Naive B cell (primary cell): ENCODE measurements around the gene FEM1C. TPM values are rescaled to one million over a fixed set of nuclear protein-coding genes. Genes with fewer than 3 reads are reported as not detected.

Experiments used
- ATAC-seq, 2 donors: fragments of 150-1000 bp; cut with Tn5 transposase; 2 replicates each; pipeline ENCODE4 v1.10.0; 2021; ENCODE audit warnings: low read depth in 2 of 2, mild to moderate bottlenecking in 2 of 2, moderate library complexity in 2 of 2
- DNase-seq: peaks from one replicate; pipeline ENCODE4 v3.0.0; 2022
- H3K27ac Mint-ChIP-seq, 6 donors: one replicate each; pipeline ENCODE4 v1.8.0; 2020 to 2022; ENCODE audit warnings: mild to moderate bottlenecking in 6 of 6, mixed read lengths in 6 of 6, moderate library complexity in 5 of 6, inconsistent platforms in 2 of 6
- H3K27me3 Mint-ChIP-seq, 3 donors: one replicate each; pipeline ENCODE4 v1.8.0; 2021 to 2022; ENCODE audit warnings: mixed read lengths in 3 of 3, mild to moderate bottlenecking in 1 of 3
- H3K36me3 Mint-ChIP-seq, 2 donors: one replicate each; pipeline ENCODE4 v1.8.0; 2020 to 2022; ENCODE audit warnings: mixed read lengths in 2 of 2, inconsistent platforms in 1 of 2, mild to moderate bottlenecking in 1 of 2
- H3K4me1 Mint-ChIP-seq, 3 donors: one replicate each; pipeline ENCODE4 v1.8.0; 2020 to 2022; ENCODE audit warnings: mixed read lengths in 3 of 3, inconsistent platforms in 1 of 3, mild to moderate bottlenecking in 1 of 3, moderate library complexity in 1 of 3
- H3K4me3 Mint-ChIP-seq, 8 donors: one replicate each; pipeline ENCODE4 v1.8.0; 2020 to 2022; ENCODE audit warnings: mild to moderate bottlenecking in 8 of 8, mixed read lengths in 8 of 8, moderate library complexity in 8 of 8, inconsistent platforms in 2 of 8
- H3K9me3 Mint-ChIP-seq, 7 donors: one replicate each; pipeline ENCODE4 v1.8.0; 2020 to 2022; ENCODE audit warnings: mixed read lengths in 7 of 7, mild to moderate bottlenecking in 5 of 7, inconsistent platforms in 2 of 7, moderate library complexity in 1 of 7
- polyA plus RNA-seq, 6 donors: library from polyadenylated mRNA; unstranded; fragments of 300-500 nt; fragmentation: Illumina TruSeq; gene quantifications; one replicate each; pipeline ENCODE4 v1.2.3, GENCODE V29; 2021; ENCODE audit warnings: low read depth in 6 of 6

Gene FEM1C
- polyA plus RNA-seq, 6 donors from 2014 or later: 1.2 to 2.7 (median 1.6) TPM; not detected in 1

DNA sequence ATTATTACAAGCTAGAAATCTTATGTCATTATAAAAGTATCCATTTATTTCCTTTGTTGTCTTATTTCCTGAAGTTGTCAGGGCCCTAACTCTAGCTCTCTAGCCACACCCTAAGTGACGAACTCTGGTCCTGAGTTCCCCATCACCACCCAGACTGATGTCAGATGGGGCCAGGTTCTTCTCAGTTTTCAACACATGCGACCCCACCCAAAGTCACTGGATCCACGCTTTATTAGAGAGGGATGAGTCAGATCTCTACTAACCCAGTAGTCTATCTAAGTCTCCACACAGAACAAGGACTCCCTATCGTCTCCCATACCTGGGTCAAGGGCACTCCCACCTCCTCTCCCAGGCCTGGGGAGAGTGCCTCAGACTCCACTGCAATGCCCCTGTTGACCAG is 6.8 kb upstream of the FEM1C start:
- peak overlapping the region in 1 of 6 donors; percentile 40 for H3K27ac Mint-ChIP-seq
- H3K9me3 Mint-ChIP-seq: peaks cover 0 to 7% (median under 1%) of the 10 kb centered on the region in 7 donors
- H3K36me3 Mint-ChIP-seq: peaks cover 0 to under 1% of the 10 kb centered on the region in 2 donors
- ATAC-seq (no peak), DNase-seq (no peak)
- H3K27me3 Mint-ChIP-seq: peaks cover 8 to 24% (median 20%) of the 10 kb centered on the region in 3 donors
- H3K4me3 Mint-ChIP-seq: peak overlapping the region in 2 of 8 donors; percentile 38 to 60
- H3K4me1 Mint-ChIP-seq: no peaks in the 10 kb centered on the region

DNA sequence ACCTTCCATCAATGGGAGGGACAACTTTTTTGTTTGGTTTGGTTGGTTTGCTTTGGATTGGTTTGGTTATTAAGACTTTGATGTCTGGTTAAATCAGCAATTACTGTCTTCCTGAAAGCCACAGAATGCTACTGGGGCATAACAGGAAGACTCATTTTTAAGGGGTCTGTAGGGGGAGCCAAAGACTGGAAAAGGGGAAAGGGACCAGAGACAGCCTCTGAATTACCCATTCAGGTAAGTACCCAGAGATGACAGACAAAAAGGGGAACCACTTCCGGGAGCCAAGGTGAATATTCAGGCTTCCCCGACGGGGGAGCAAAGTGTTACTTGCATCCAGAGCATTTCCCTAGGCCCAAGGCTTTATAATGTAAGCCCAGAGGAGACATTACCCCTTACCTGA is 4.6 kb upstream of the FEM1C start:
- peaks cover 0 to 8% (median 7%) of the 10 kb centered on the region in 3 donors for H3K4me1 Mint-ChIP-seq
- H3K36me3 Mint-ChIP-seq: peaks cover 5 to 10% of the 10 kb centered on the region in 2 donors
- H3K27ac Mint-ChIP-seq: peak overlapping the region in 1 of 6 donors; percentile 79

DNA sequence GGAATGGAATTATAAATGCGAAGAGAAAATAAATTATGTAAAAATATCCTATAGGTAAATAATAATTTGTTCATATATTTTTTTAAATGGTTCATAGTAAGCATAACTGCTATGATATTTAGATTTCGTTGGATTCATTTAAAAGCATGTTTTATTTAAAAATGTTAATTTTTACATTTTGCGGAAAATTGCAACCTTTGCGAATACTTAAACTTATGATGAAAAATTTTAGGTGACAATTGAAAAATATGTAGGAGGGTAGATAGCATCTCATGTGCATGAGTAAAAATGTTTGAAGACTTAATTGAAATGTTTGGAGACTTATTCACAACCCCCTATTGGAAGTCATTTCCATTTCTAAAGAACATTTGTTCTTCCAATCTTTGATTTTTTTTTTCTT is 4.1 kb upstream of the FEM1C start:
- no peak overlapping the region for H3K27ac Mint-ChIP-seq
- peaks cover 0 to 14% (median 8%) of the 10 kb centered on the region in 7 donors for H3K9me3 Mint-ChIP-seq
- ATAC-seq: no peak
- no peak overlapping the region for H3K4me3 Mint-ChIP-seq
- DNase-seq: no peak
- peaks cover 5 to 10% of the 10 kb centered on the region in 2 donors for H3K36me3 Mint-ChIP-seq
- peaks cover 8 to 24% (median 20%) of the 10 kb centered on the region in 3 donors for H3K27me3 Mint-ChIP-seq
- H3K4me1 Mint-ChIP-seq: peaks cover 3 to 10% (median 8%) of the 10 kb centered on the region in 3 donors

More for the DNA sequence above, 4.6 kb upstream of the FEM1C start:
- DNase-seq (no peak), ATAC-seq (no peak)
- Mint-ChIP-seq H3K27me3 (peaks cover 8 to 24% (median 20%) of the 10 kb centered on the region in 3 donors), H3K9me3 (peaks cover 0 to 14% (median 8%) of the 10 kb centered on the region in 7 donors), H3K4me3 (no peak overlapping the region)

DNA sequence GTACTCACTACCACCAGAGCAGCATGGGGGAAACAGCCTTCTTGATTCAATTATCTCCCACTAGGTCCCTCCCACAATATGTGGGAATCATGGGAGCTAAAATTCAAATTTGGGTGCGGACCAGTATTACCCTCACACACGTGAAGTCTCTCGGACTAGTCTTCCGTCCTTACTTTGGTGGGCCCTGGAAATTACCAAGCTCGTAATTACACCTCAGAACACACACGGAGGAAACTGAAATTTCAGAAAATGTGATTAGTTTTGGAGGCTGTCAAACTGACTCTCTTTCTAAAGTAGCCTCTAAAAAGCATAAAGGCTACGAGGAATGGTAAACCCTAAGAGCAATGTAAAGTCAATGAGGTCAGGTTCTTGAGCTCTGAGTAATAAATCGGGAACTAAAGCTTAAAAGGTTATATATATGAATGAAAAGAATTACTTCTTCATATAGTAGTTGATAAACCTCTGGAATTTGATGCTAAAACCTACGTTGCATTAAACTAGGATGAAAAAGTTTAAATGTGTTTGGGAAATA is 842 bp upstream of the FEM1C start:
- DNase-seq: no peak
- ATAC-seq: no peak
- peak overlapping the region; percentile 97 to 99 (median 98) for H3K4me3 Mint-ChIP-seq
- peak overlapping the region in 5 of 6 donors; percentile 77 to 99 (median 96) for H3K27ac Mint-ChIP-seq
- peaks cover 26 to 40% (median 34%) of the 10 kb centered on the region in 3 donors for H3K4me1 Mint-ChIP-seq
- peaks cover 0 to 14% (median 8%) of the 10 kb centered on the region in 7 donors for H3K9me3 Mint-ChIP-seq
- H3K27me3 Mint-ChIP-seq: peaks cover 0 to 2% (median 0%) of the 10 kb centered on the region in 3 donors
- H3K36me3 Mint-ChIP-seq: peaks cover 5 to 10% of the 10 kb centered on the region in 2 donors

DNA sequence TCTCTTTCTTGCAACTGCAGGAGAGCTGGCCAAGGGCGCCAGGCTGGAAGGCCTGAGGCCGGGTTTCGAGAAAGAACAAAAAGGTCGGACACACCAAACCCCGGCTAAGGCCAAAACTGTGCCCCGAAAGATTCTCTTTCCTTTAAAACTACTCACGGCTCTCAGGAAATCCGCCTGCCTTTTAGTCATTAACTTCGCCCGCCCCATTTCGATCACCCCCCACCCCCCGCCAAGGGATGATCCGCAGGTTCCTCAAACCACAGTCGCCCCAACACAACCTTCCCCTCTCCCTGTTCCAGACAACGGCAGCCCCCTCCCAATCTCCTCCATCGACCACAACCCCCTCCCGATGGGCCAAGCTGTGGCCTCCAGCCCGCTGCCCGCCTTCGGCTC is 536 bp downstream of the FEM1C start:
- Mint-ChIP-seq H3K36me3 (peaks cover 5 to 11% of the 10 kb centered on the region in 2 donors), H3K27ac (peak overlapping the region; percentile 94 to 98 (median 98)), H3K9me3 (peaks cover 0 to 14% (median 8%) of the 10 kb centered on the region in 7 donors), H3K4me3 (peak overlapping the region; percentile 97 to 99 (median 98)), H3K4me1 (peaks cover 39 to 51% (median 48%) of the 10 kb centered on the region in 3 donors), H3K27me3 (no peaks in the 10 kb centered on the region)
- ATAC-seq: peak; percentile 35 to 37
- no peak for DNase-seq

DNA sequence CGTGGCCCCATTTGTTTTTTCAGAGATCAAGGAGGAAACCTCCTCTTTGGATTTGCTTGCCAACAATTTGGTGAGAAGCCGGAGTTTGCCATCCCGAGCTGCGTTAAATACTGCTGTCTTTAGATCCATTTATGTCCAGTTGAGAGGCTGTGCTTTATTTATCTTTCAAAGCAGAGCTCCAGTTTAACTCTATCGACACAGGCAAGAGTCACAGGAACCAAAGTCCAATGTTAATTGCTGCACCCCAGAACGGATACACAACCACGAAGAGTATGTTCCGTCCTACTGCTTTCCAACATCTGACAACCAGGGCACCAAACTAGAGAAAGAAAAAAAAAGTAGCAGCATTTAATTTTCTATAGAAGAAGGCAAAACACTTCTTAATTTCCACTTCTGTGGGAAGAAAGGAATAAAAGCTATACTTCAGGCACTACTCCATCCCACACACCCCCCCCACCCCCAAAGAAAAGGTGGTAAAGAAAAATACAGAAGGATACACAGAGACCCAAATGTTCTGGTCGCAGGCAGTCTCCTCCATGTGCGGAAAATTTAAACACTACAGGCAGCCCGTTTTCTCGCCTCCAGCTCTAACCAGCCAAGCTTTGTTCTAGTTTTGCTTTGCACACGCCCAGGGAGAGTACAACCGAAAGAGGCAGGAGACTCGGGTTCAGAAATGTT is 1.1 kb downstream of the FEM1C start:
- H3K27me3 Mint-ChIP-seq: no peaks in the 10 kb centered on the region
- peak overlapping the region; percentile 94 to 98 (median 98) for H3K27ac Mint-ChIP-seq
- peaks cover 45 to 56% (median 53%) of the 10 kb centered on the region in 3 donors for H3K4me1 Mint-ChIP-seq
- DNase-seq (no peak), ATAC-seq (peak; percentile 17 to 23)
- peak overlapping the region; percentile 97 to 99 (median 98) for H3K4me3 Mint-ChIP-seq
- peaks cover 0 to 14% (median 8%) of the 10 kb centered on the region in 7 donors for H3K9me3 Mint-ChIP-seq
- peaks cover 5 to 16% of the 10 kb centered on the region in 2 donors for H3K36me3 Mint-ChIP-seq

DNA sequence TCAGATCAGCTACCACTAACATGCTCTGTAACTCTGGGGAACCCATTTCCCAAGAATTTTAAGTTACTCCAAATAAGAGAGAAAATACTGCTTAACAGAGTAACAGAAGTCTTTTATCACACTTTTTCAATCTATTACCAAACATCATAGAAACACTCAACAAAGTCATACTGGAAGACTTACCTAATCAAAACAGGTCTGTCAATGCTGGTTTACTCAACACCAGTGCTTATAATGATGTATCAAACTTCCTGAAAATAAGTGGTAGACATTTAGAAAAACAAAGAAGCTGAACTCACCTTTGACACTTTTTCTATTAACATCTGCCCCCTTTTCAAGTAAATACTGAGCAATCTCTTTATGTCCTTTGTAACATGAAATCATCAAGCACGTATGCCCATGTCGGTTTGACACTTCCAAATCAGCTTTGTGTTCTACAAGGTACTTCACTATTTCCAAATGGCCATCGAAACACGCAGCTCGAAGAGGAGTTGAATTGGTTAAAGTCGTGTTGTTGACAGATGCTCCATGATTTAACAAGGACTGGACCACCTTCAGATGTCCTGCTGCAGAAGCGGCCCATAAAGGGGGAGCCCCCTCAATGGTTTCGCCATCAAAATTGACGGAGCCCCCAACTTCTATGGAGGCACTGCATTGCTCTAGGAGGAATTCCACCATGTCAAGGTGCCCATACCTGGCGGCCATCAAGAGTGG is 1.8 kb downstream of the FEM1C start:
- peaks cover 52 to 61% (median 59%) of the 10 kb centered on the region in 3 donors for H3K4me1 Mint-ChIP-seq
- peak overlapping the region; percentile 97 to 99 (median 98) for H3K4me3 Mint-ChIP-seq
- peaks cover 5 to 23% of the 10 kb centered on the region in 2 donors for H3K36me3 Mint-ChIP-seq
- H3K9me3 Mint-ChIP-seq: peaks cover 0 to 14% (median 8%) of the 10 kb centered on the region in 7 donors
- peak overlapping the region in 5 of 6 donors; percentile 56 to 98 (median 77) for H3K27ac Mint-ChIP-seq
- H3K27me3 Mint-ChIP-seq: no peaks in the 10 kb centered on the region
- DNase-seq (no peak), ATAC-seq (no peak)

DNA sequence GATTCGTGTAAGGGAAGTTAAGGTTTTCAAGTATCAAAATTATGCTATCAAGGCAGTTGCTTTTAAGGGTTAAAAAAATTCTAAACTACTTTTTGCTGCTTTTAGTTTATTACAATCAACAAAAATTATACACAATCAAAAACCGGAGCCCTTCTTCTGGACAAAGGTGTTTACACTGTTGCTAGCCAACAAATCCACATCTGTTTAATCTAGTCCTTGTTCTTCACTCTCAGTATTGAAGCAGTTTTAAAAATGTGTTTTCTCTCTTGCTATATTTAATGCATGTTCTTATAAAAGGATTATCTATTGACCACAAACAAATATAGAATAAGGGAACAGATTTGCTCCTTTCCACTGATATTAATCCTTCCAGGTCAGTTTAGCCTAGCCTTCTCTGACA is 2.5 kb downstream of the FEM1C start:
- peaks cover 0 to 14% (median 8%) of the 10 kb centered on the region in 7 donors for H3K9me3 Mint-ChIP-seq
- H3K27me3 Mint-ChIP-seq: no peaks in the 10 kb centered on the region
- peak overlapping the region; percentile 97 to 99 (median 98) for H3K4me3 Mint-ChIP-seq
- no peak for ATAC-seq
- peak overlapping the region in 4 of 6 donors; percentile 31 to 89 (median 64) for H3K27ac Mint-ChIP-seq
- no peak for DNase-seq
- peaks cover 8 to 23% of the 10 kb centered on the region in 2 donors for H3K36me3 Mint-ChIP-seq
- H3K4me1 Mint-ChIP-seq: peaks cover 58 to 64% (median 63%) of the 10 kb centered on the region in 3 donors

DNA sequence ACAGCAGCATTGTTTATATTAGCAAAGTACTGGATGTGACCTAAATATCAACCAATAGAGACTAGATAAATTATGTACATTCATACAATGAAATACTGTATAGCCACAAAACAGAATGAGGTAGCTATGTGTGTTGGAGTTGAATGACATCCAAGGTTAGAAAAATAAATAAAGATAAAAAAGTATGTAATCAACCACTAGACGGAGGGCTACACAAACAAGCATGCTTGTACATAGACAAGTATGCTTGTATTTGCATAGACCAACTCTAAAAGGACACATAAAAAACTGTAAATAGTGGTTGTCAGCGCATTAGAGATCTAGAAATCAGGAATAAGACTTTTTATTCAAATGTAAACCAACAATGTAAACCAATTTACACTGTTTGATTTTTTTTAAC is 3.0 kb downstream of the FEM1C start:
- Mint-ChIP-seq H3K4me3 (peak overlapping the region in 7 of 8 donors; percentile 41 to 98 (median 56)), H3K4me1 (peaks cover 63 to 69% (median 63%) of the 10 kb centered on the region in 3 donors), H3K9me3 (peaks cover 0 to 11% (median 6%) of the 10 kb centered on the region in 7 donors), H3K27me3 (no peaks in the 10 kb centered on the region), H3K27ac (peak overlapping the region in 1 of 6 donors; percentile 14), H3K36me3 (peaks cover 13 to 24% of the 10 kb centered on the region in 2 donors)
- no peak for ATAC-seq
- no peak for DNase-seq

DNA sequence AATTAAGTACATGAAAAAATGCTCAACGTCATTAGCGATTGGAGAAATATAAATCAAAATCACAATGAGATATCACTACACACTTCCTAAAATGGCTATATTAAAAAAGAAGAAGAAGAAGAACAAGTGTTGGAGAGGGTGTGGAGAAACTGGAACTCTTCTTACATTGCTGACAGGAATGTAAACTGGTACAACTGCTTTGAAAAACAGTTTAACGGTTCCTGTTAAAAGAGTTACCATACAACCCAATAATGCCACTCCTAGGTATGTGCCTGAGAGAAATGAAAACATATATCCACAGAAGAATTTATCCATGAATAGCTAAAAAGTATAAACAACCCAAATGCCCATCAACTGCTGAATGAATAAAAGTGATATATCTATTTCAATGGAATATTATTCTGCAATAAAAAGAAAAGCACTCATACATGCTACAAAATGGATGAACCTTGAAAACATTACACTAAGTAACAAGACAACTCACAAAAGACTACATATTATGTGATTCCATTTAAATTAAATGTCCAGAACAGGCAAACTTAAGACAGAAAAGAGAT is 9.0 kb downstream of the FEM1C start:
- Mint-ChIP-seq H3K9me3 (peaks cover 0 to 7% (median 4%) of the 10 kb centered on the region in 7 donors), H3K4me3 (peak overlapping the region in 1 of 8 donors; percentile 13), H3K27me3 (no peaks in the 10 kb centered on the region), H3K4me1 (peaks cover 42 to 67% (median 57%) of the 10 kb centered on the region in 3 donors), H3K36me3 (peaks cover 30 to 39% of the 10 kb centered on the region in 2 donors), H3K27ac (no peak overlapping the region)
- ATAC-seq (no peak), DNase-seq (no peak)

DNA sequence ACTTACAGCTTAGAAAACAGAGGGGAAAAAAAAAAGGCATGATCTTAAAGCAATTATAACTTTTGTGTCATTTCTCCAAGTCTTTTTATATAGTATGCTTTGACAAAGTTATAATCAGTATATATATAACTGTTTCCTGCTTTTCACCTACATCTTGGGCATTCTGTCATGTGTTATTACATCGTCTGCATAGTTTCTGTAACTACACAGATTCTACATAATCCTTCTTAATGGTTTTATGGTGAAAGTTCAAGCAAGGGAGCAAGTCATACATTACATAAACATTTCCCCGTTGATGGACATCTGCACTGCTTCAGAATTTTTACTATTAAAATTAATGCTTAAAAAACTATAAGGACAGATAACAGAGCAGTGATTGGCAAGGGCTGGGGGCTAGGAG is 12.1 kb downstream of the FEM1C start:
- no peak for ATAC-seq
- Mint-ChIP-seq H3K9me3 (peaks cover 0 to 7% (median 4%) of the 10 kb centered on the region in 7 donors), H3K27me3 (no peaks in the 10 kb centered on the region), H3K4me1 (peaks cover 28 to 50% (median 40%) of the 10 kb centered on the region in 3 donors), H3K4me3 (no peak overlapping the region), H3K27ac (peak overlapping the region in 1 of 6 donors; percentile 60), H3K36me3 (peaks cover 26 to 48% of the 10 kb centered on the region in 2 donors)
- no peak for DNase-seq

DNA sequence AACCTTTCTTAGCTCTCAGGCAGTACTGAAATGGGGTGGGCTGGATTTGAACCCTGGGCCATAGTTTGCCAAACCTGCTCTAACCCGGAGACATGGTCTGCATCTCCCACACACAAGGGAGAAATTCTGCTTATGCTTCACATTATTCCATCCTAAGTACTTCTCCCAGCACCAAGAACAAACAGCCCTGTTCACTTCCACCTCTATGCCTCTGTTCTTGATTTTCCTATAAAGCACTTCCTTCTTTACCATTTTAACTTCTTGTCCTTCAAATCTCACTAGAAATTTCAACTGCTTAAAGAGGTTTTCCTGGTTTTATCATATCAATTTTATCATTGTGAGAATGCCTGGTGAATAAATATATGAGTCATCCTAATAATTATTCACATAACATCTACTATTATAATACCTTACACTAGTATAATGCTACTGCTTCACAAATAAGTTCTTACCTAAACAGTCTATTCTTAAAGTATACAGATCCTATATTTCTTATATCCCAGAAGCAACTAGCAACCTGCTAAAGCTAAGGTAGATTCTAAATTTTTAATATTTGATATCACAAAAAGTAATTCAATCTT is 12.7 kb downstream of the FEM1C start:
- peaks cover 0 to 7% (median 4%) of the 10 kb centered on the region in 7 donors for H3K9me3 Mint-ChIP-seq
- DNase-seq (no peak), ATAC-seq (no peak)
- H3K27me3 Mint-ChIP-seq: no peaks in the 10 kb centered on the region
- H3K36me3 Mint-ChIP-seq: peaks cover 26 to 42% of the 10 kb centered on the region in 2 donors
- H3K4me3 Mint-ChIP-seq: peak overlapping the region in 1 of 8 donors; percentile 40
- H3K4me1 Mint-ChIP-seq: peaks cover 24 to 44% (median 35%) of the 10 kb centered on the region in 3 donors
- peak overlapping the region in 1 of 6 donors; percentile 35 for H3K27ac Mint-ChIP-seq
